ENCODE data around the gene SRGAP2B.
"Not testable (repeated sequence)": the region's sequence is repeated elsewhere in the genome, so short reads cannot be mapped to it uniquely, and the experiment has no call there.

Gene SRGAP2B

GRCh38 chr1:145000743-145001326 is 94.3 kb downstream of the SRGAP2B start:
- not testable (repeated sequence) for H4K91ac ChIP-seq (ENCODE audit: low read depth, low read length, poor library complexity); H3K27me3 ChIP-seq (ENCODE audit: control insufficient read depth in 3 of 3, insufficient read depth in 3 of 3, low read depth in 1 of 3, low read length in 3 of 3); H3K27ac ChIP-seq (replicated peaks; ENCODE audit: low read length); H3K4me3 ChIP-seq (ENCODE audit: low read length in 2 of 2); H3K4ac ChIP-seq (ENCODE audit: low read length); H3K23ac ChIP-seq (ENCODE audit: low read depth, low read length, poor library complexity); H2BK120ac ChIP-seq (ENCODE audit: low read depth, low read length); H4K8ac ChIP-seq (ENCODE audit: low read depth, low read length); H2AK5ac ChIP-seq (ENCODE audit: low read depth, low read length); H3K9ac ChIP-seq (ENCODE audit: low read depth, low read length, poor library complexity); H2BK15ac ChIP-seq (ENCODE audit: low read length); H3K36me3 ChIP-seq (replicated peaks in 1 of 2; ENCODE audit: control insufficient read depth in 2 of 2, insufficient read depth in 2 of 2, low read length in 2 of 2); H3K9me3 ChIP-seq (replicated peaks in 1 of 2; ENCODE audit: control insufficient read depth in 2 of 2, insufficient read depth in 1 of 2, low read depth in 1 of 2, low read length in 2 of 2); H3K4me1 ChIP-seq (ENCODE audit: control insufficient read depth in 2 of 2, insufficient read depth in 1 of 2, low read depth in 1 of 2, low read length in 2 of 2); DNase-seq (ENCODE audit: low spot score); H2BK5ac ChIP-seq (ENCODE audit: low read length); H3K4me2 ChIP-seq (ENCODE audit: insufficient read depth, low read length, poor library complexity, severe bottlenecking); H2AFZ ChIP-seq (ENCODE audit: low read length); H3K14ac ChIP-seq (ENCODE audit: low read length); H3K79me1 ChIP-seq (ENCODE audit: low read depth, low read length); H3K18ac ChIP-seq (ENCODE audit: low read length); H2BK12ac ChIP-seq (ENCODE audit: low read length)
- no CpG with 5 or more reads among the region's 4 CpGs for WGBS, 2 donors (ENCODE audit: extremely low coverage in 2 of 2, insufficient read length in 2 of 2, insufficient replicate concordance in 1 of 2)

- not testable (repeated sequence) for H2BK120ac ChIP-seq (ENCODE audit: low read depth, low read length); H3K27ac ChIP-seq (replicated peaks; ENCODE audit: low read length); H2AFZ ChIP-seq (ENCODE audit: low read length); DNase-seq (ENCODE audit: low spot score); H2AK5ac ChIP-seq (ENCODE audit: low read depth, low read length); H3K9me3 ChIP-seq (replicated peaks in 1 of 2; ENCODE audit: control insufficient read depth in 2 of 2, insufficient read depth in 1 of 2, low read depth in 1 of 2, low read length in 2 of 2); H3K4me1 ChIP-seq (ENCODE audit: control insufficient read depth in 2 of 2, insufficient read depth in 1 of 2, low read depth in 1 of 2, low read length in 2 of 2); H3K79me1 ChIP-seq (ENCODE audit: low read depth, low read length); H3K36me3 ChIP-seq (replicated peaks in 1 of 2; ENCODE audit: control insufficient read depth in 2 of 2, insufficient read depth in 2 of 2, low read length in 2 of 2); H2BK15ac ChIP-seq (ENCODE audit: low read length); H2BK5ac ChIP-seq (ENCODE audit: low read length); H3K18ac ChIP-seq (ENCODE audit: low read length); H3K4ac ChIP-seq (ENCODE audit: low read length); H3K9ac ChIP-seq (ENCODE audit: low read depth, low read length, poor library complexity); H2BK12ac ChIP-seq (ENCODE audit: low read length); H3K23ac ChIP-seq (ENCODE audit: low read depth, low read length, poor library complexity); H3K14ac ChIP-seq (ENCODE audit: low read length); H4K8ac ChIP-seq (ENCODE audit: low read depth, low read length); H3K4me2 ChIP-seq (ENCODE audit: insufficient read depth, low read length, poor library complexity, severe bottlenecking); H3K4me3 ChIP-seq (ENCODE audit: low read length in 2 of 2); H4K91ac ChIP-seq (ENCODE audit: low read depth, low read length, poor library complexity); H3K27me3 ChIP-seq (ENCODE audit: control insufficient read depth in 3 of 3, insufficient read depth in 3 of 3, low read depth in 1 of 3, low read length in 3 of 3)
- WGBS, 2 donors (ENCODE audit: extremely low coverage in 2 of 2, insufficient read length in 2 of 2, insufficient replicate concordance in 1 of 2) = no CpG with 5 or more reads among the region's 5 CpGs
Measured at GRCh38 chr1:145000074-145000742, 94.9 kb downstream of the SRGAP2B start.

GRCh38 chr1:144998981-144999273 is 96.2 kb downstream of the SRGAP2B start:
- not testable (repeated sequence) for H3K79me1 ChIP-seq (ENCODE audit: low read depth, low read length); H4K91ac ChIP-seq (ENCODE audit: low read depth, low read length, poor library complexity); H3K27ac ChIP-seq (replicated peaks; ENCODE audit: low read length); H2AK5ac ChIP-seq (ENCODE audit: low read depth, low read length); H2BK120ac ChIP-seq (ENCODE audit: low read depth, low read length); H2AFZ ChIP-seq (ENCODE audit: low read length); H3K18ac ChIP-seq (ENCODE audit: low read length); H3K9me3 ChIP-seq (replicated peaks in 1 of 2; ENCODE audit: control insufficient read depth in 2 of 2, insufficient read depth in 1 of 2, low read depth in 1 of 2, low read length in 2 of 2); H3K4me1 ChIP-seq (ENCODE audit: control insufficient read depth in 2 of 2, insufficient read depth in 1 of 2, low read depth in 1 of 2, low read length in 2 of 2); H3K27me3 ChIP-seq (ENCODE audit: control insufficient read depth in 3 of 3, insufficient read depth in 3 of 3, low read depth in 1 of 3, low read length in 3 of 3); H3K4me2 ChIP-seq (ENCODE audit: insufficient read depth, low read length, poor library complexity, severe bottlenecking); H2BK12ac ChIP-seq (ENCODE audit: low read length); H3K9ac ChIP-seq (ENCODE audit: low read depth, low read length, poor library complexity); H4K8ac ChIP-seq (ENCODE audit: low read depth, low read length); DNase-seq (ENCODE audit: low spot score); H3K4ac ChIP-seq (ENCODE audit: low read length); H3K23ac ChIP-seq (ENCODE audit: low read depth, low read length, poor library complexity); H2BK15ac ChIP-seq (ENCODE audit: low read length); H3K14ac ChIP-seq (ENCODE audit: low read length); H2BK5ac ChIP-seq (ENCODE audit: low read length); H3K36me3 ChIP-seq (replicated peaks in 1 of 2; ENCODE audit: control insufficient read depth in 2 of 2, insufficient read depth in 2 of 2, low read length in 2 of 2); H3K4me3 ChIP-seq (ENCODE audit: low read length in 2 of 2)
- WGBS, 2 donors (ENCODE audit: extremely low coverage in 2 of 2, insufficient read length in 2 of 2, insufficient replicate concordance in 1 of 2) = no CpG with 5 or more reads among the region's 2 CpGs

- not testable (repeated sequence) for H3K4me3 ChIP-seq (ENCODE audit: low read length in 2 of 2); H2BK5ac ChIP-seq (ENCODE audit: low read length); H3K9ac ChIP-seq (ENCODE audit: low read depth, low read length, poor library complexity); H3K9me3 ChIP-seq (replicated peaks in 1 of 2; ENCODE audit: control insufficient read depth in 2 of 2, insufficient read depth in 1 of 2, low read depth in 1 of 2, low read length in 2 of 2); H4K91ac ChIP-seq (ENCODE audit: low read depth, low read length, poor library complexity); H3K14ac ChIP-seq (ENCODE audit: low read length); H2AFZ ChIP-seq (ENCODE audit: low read length); H4K8ac ChIP-seq (ENCODE audit: low read depth, low read length); H3K27ac ChIP-seq (replicated peaks; ENCODE audit: low read length); H3K4me1 ChIP-seq (ENCODE audit: control insufficient read depth in 2 of 2, insufficient read depth in 1 of 2, low read depth in 1 of 2, low read length in 2 of 2); H3K4ac ChIP-seq (ENCODE audit: low read length); H3K4me2 ChIP-seq (ENCODE audit: insufficient read depth, low read length, poor library complexity, severe bottlenecking); H3K18ac ChIP-seq (ENCODE audit: low read length); H3K23ac ChIP-seq (ENCODE audit: low read depth, low read length, poor library complexity); H3K27me3 ChIP-seq (ENCODE audit: control insufficient read depth in 3 of 3, insufficient read depth in 3 of 3, low read depth in 1 of 3, low read length in 3 of 3); H2AK5ac ChIP-seq (ENCODE audit: low read depth, low read length); DNase-seq (ENCODE audit: low spot score); H2BK120ac ChIP-seq (ENCODE audit: low read depth, low read length); H2BK15ac ChIP-seq (ENCODE audit: low read length); H3K36me3 ChIP-seq (replicated peaks in 1 of 2; ENCODE audit: control insufficient read depth in 2 of 2, insufficient read depth in 2 of 2, low read length in 2 of 2); H3K79me1 ChIP-seq (ENCODE audit: low read depth, low read length); H2BK12ac ChIP-seq (ENCODE audit: low read length)
- WGBS, 2 donors (ENCODE audit: extremely low coverage in 2 of 2, insufficient read length in 2 of 2, insufficient replicate concordance in 1 of 2) = no CpG with 5 or more reads among the region's 5 CpGs
Measured at GRCh38 chr1:144998134-144998980, 96.8 kb downstream of the SRGAP2B start.

Data from neuronal stem cell (in vitro differentiated cells).